ENCODE data around the gene GAREM1.

GRCh38 chr18:32507093-32507492 is 36.4 kb upstream of the GAREM1 start:
- TF ChIP-seq, protein P1, sequence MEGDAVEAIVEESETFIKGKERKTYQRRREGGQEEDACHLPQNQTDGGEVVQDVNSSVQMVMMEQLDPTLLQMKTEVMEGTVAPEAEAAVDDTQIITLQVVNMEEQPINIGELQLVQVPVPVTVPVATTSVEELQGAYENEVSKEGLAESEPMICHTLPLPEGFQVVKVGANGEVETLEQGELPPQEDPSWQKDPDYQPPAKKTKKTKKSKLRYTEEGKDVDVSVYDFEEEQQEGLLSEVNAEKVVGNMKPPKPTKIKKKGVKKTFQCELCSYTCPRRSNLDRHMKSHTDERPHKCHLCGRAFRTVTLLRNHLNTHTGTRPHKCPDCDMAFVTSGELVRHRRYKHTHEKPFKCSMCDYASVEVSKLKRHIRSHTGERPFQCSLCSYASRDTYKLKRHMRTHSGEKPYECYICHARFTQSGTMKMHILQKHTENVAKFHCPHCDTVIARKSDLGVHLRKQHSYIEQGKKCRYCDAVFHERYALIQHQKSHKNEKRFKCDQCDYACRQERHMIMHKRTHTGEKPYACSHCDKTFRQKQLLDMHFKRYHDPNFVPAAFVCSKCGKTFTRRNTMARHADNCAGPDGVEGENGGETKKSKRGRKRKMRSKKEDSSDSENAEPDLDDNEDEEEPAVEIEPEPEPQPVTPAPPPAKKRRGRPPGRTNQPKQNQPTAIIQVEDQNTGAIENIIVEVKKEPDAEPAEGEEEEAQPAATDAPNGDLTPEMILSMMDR (IDR thresholded peaks at IDR 0.05) = no peak
- TF ChIP-seq EZH2 (IDR thresholded peaks at IDR 0.05) = no peak

Measured in neural progenitor cell (in vitro differentiated cells).